HG03439 (cell line): ENCODE data around the gene WDR88.
"Not testable (repeated sequence)": the region's sequence is repeated elsewhere in the genome, so short reads cannot be mapped to it uniquely, and the experiment has no call there.

ENCODE experiments used
- ATAC-seq: cut with Tn5 transposase; IDR thresholded peaks from one replicate; pipeline ENCODE4 v1.9.1; 2021; ENCODE audit warnings: mild to moderate bottlenecking, moderate library complexity; ENCODE audit not compliant: unreplicated experiment

Gene WDR88

GRCh38 chr19:33126712-33127111 lies 5.2 kb upstream of the WDR88 start:
- ATAC-seq: not testable (repeated sequence)

DNA sequence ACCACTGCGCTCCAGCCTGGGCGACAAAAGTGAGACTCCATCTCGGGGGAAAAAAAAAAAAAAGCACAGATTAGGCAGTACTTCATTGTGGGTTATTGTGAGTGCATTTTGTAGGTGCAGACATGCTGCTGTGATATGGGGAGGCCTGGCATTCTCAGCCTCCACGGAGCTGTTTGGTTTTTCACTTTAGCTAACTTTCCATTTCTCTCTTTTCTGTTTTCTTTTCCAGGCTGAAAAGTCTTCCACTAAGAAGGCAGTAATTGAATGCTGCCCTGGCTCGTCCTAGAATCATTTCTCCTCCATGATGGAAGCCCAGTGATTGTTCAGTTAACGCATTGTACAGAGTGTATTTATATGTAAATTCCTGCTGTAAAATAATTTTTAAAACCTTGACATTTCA lies 2.0 kb upstream of the WDR88 start:
- ATAC-seq: no peak

- no peak for ATAC-seq
Observed at GRCh38 chr19:33130433-33130832, 1.5 kb upstream of the WDR88 start.

DNA sequence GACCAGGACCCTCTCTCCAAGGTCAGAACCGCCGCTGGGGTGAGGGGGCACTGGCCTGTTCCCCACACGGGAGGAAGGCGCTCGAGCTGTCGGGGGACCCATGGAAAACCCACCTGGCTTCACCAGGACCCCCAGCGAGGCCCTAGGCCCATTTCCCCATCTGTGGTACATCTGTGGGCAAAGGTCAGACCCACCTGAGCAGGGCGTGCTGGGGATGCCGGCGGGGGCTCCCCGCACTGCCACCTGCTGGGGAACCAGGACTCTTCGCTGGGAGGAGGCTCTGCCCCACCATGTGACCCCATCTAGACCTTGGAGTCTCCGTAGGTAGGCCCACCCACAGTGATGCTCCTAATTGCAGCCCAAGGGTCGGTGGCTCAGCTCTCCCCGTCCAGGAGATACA lies 511 bp downstream of the WDR88 start:
- no peak for ATAC-seq

DNA sequence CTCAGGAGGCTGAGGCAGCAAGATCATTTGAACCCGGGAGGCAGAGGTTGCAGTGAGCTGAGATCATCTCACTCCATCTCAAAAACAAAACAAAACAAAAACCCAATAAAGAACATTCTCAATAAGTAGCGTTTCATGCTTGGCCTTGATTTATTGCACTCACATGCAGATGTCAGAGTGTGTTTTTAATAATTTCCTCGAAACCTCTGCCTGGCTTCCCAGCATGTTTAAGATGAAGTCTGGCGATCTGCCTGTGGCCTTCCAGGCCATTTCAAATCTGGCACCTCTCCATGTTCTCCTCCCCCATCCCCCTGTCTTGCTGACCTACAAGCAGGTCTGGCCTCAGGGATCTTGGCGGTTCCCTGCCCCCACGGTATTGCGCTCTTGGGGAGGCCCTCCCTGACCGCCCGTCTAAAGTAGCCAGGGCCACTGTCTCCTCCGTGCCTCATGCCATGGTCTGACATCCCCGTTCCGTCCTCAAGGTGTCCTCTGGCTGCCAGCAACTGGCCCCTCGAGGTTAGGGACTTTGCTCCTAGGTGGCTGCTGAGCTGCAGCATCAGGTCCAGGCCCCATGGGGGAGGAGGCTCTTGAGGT lies 1.6 kb downstream of the WDR88 start:
- no peak for ATAC-seq

- ATAC-seq: no peak
Observed at GRCh38 chr19:33134571-33135041, 2.7 kb downstream of the WDR88 start.

- no peak for ATAC-seq
Observed at GRCh38 chr19:33139165-33139564, 7.3 kb downstream of the WDR88 start.

DNA sequence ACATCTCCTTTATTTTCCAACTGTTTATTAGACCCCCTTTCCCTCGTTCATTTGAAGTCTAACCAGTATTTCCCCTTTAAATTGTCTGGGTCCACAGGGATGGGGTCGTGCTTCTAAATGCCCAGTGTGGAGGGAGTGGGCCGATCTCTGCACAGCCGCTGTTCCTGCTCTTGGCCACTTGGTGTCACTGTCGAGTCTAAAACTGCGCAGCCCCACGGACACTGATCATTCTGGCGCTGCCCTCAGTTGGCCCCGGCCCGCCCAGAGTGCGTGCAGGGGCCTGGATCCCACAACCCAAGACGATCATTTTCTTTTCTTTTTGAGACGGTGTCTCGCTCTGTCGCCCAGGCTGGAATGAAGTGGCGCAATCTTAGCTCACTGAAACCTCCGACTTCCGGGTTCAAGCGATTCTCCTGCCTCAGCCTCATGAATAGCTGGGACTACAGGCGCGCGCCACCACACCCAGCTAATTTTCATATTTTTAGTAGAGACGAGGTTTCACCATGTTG lies 12.0 kb downstream of the WDR88 start:
- ATAC-seq: no peak

DNA sequence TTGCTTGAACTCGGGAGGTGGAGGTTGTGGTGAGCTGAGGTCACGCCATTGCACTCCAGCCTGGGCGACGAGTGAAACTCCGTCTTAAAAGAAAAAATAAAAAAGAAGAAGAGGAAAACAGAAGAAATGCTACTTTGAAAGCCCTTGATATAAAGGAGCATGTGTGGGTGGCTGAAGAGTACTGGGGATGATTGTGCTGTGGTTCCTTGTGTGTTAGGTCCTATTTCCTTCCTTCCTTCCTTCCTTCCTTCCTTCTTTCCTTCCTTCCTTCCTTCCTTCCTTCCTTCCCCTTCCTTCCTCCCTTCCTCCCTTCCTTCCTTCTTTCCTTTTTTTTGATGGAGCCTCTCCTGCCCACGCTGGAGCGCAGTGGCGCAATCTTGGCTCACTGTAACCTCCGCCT lies 14.3 kb downstream of the WDR88 start:
- ATAC-seq: no peak

DNA sequence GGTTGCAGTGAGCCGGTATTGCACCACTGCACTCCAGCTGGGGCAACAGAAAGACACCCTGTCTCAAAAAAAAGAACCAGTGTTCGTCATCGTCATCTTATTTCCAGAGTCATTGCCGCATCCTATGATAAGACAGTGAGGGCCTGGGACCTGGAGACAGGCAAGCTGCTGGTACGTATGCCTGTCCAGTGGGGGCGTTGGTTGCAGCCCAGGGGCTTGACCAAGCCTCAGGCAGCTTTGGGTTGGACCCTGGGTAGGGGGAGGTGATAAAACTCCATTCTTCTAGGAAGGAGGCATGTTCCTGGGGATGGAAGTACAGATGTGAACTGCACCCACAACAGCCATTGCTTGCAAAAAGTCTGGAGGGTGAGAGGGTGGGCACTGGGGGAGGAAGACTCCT lies 15.6 kb downstream of the WDR88 start:
- ATAC-seq: no peak

DNA sequence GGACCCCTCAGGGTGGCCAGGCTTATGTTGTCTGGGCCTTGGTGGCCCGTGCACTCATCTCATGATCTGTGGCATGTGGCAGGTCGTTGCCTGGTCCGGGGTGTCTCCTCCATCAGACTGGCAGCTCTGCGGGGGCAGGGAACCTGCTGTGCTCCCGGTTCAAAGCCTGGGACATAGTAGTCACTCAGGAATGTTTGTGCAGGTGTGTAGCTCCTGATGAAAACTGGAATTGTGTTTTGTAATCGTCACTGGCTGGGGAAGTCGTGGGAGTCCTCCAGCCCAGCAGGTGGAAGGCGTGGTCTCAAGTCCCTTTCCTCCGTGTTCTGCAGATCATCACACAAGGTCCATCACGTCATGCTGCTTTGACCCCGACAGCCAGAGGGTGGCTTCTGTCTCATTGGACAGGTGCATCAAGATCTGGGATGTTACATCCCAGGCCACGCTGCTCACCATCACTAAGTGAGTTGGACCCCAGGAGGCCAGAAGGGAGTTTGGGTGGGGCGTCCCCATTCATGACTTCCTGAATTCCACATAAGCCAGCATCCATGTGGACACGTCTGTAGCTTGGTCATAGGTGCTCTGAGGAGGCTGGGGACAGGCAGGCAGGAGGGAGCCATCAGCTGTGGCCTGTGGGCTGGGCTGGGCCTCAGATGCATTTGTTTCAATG lies 19.1 kb downstream of the WDR88 start:
- no peak for ATAC-seq

DNA sequence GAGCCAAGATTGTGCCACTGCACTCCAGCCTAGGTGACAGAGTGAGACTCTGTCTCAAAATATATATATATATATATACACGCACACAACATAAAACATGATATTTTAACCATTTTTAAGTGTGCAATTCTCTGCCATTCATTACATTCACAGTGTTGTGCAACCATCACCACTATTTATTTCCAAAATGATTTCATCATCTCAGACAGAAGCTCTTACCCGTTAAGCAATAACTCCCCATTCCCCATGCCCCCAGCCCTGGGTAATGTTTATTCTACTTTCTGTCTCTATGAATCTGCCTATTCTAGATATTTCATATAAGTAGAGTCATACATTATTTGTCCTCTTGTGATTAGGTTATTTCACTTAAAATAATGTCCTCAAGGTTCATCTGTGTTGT lies 20.3 kb downstream of the WDR88 start:
- no peak for ATAC-seq

DNA sequence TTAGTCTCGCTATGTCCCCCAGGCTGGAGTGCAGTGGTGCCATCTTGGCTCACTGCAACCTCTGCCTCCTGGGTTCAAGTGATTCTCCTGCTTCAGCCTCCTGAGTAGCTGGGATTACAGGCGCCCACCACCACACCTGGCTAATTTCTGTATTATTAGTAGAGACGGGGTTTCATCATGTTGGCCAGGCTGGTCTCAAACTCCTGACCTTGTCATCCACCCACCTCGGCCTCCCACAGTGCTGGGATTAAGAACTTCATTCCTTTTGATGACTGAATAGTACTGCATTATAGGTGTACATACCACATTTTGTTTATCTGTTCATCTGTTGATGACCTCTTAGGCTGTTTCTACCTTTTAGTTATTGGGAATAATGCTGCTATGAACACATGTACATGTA lies 20.7 kb downstream of the WDR88 start:
- not testable (repeated sequence) for ATAC-seq

GRCh38 chr19:33154313-33154712 lies 22.4 kb downstream of the WDR88 start:
- ATAC-seq: not testable (repeated sequence)

DNA sequence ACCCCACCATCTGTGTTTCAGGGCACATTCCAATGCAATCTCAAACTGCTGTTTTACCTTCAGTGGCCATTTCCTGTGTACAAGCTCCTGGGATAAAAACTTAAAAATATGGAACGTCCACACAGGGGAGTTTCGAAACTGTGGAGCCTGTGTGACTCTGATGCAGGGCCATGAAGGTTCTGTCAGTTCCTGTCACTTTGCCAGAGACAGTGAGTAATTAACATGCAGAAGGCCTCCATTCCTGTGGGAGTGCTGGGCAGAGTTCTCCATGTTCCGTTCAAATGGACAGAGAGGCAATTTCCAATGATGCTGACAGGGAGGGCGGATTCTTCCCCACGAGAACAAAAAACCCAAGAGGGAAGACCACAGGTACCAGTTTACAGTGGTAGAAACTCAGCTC lies 24.4 kb downstream of the WDR88 start:
- ATAC-seq: no peak

- ATAC-seq: no peak
Observed at GRCh38 chr19:33157906-33158305, 26.0 kb downstream of the WDR88 start.

- ATAC-seq: no peak
Observed at GRCh38 chr19:33158365-33158764, 26.5 kb downstream of the WDR88 start.

DNA sequence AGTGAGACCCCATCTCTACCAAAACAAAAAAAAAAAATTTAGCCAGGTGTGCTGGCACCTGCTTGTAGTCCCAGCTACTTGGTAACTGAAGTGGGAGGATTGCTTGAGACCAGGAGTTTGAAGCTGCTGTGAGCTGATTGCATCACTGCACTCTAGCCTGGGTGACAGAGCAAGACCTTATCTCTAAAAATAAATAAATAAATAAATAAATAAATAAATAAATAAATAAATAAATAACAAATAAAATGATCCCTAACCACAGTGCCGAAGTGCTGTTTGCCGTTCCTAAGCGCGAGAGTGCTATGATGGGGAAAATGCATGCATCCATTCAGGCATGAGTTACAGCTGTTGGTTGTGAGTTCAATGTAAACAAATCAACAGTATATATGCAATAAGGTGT lies 27.2 kb downstream of the WDR88 start:
- ATAC-seq: no peak

GRCh38 chr19:33159893-33160292 lies 28.0 kb downstream of the WDR88 start:
- no peak for ATAC-seq

- ATAC-seq: no peak
Observed at GRCh38 chr19:33161201-33161600, 29.3 kb downstream of the WDR88 start.

GRCh38 chr19:33163481-33163880 lies 31.6 kb downstream of the WDR88 start:
- no peak for ATAC-seq

DNA sequence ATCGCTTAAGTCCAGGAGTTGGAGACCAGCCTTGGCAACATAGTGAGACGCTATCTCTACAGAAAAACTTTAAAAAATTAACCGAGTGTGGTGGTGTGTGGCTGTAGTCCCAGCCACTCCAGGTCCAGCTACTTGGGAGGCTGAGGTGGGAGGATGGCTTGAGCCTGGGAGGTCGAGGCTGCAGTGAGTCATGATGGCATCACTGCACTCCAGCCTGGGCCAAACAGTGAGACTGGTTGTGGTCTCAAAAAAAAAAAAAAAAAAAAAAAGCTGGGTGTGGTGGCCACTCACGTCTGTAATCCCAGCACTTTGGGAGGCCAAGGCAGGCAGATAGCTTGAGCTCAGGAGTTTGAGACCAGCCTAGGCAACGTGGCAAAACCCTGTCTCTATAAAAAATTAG lies 34.1 kb downstream of the WDR88 start:
- ATAC-seq: not testable (repeated sequence)

- ATAC-seq: no peak
Observed at GRCh38 chr19:33167438-33167837, 35.5 kb downstream of the WDR88 start.
